ENCODE results near the gene SCG5. TPM values are rescaled to one million over a fixed set of nuclear protein-coding genes. Genes with fewer than 3 reads are reported as not detected.

The SCG5 gene
- total and polyA plus RNA-seq, 2 donors (not counting 1 experiment from before 2014, with no cell fraction given), result 27.8 to 39.8 TPM

GRCh38 chr15:32735989-32736700 is 94.6 kb downstream of the SCG5 start:
- Histone ChIP-seq H3K4me3 (replicated peaks in 1 of 4; ENCODE audit: control extremely low read depth in 1 of 4, insufficient read depth in 1 of 4, low read depth in 3 of 4, low read length in 4 of 4) (no peak overlapping the region), H3K9me3 (ENCODE audit: control insufficient read depth, insufficient read depth, low read depth, low read length) (no peaks in the 10 kb centered on the region), H3K36me3 (ENCODE audit: control insufficient read depth, insufficient read depth, low read length) (no peaks in the 10 kb centered on the region), H3K4me1 (ENCODE audit: control insufficient read depth, extremely low read depth, insufficient read depth, low read length) (no peaks in the 10 kb centered on the region), H3K4me2 (ENCODE audit: extremely low read depth, insufficient read depth, low read length) (no peak overlapping the region), H3K27ac (ENCODE audit: insufficient read depth, low read length) (no peak overlapping the region), H3K27me3 (ENCODE audit: control insufficient read depth, insufficient read depth, low read length) (no peaks in the 10 kb centered on the region), H3K79me2 (ENCODE audit: control insufficient read depth, insufficient read depth, low read length) (no peaks in the 10 kb centered on the region), H2AFZ (ENCODE audit: low read length) (no peak overlapping the region), H3K9ac (ENCODE audit: insufficient read depth, low read length) (no peak overlapping the region), H4K20me1 (ENCODE audit: control insufficient read depth, extremely low read depth, insufficient read depth, low read length) (no peaks in the 10 kb centered on the region)
- DNase-seq (ENCODE audit: low read depth in 2 of 2), result no peak
- TF ChIP-seq CTCF (conservative IDR thresholded peaks at IDR 0.05 in 1 of 2, IDR thresholded peaks at IDR 0.05 in 1 of 2; ENCODE audit: low read depth in 1 of 2, low read length in 2 of 2) (no peak), EZH2 (IDR thresholded peaks at IDR 0.05; ENCODE audit: low read length, missing control alignments) (no peak)

DNA sequence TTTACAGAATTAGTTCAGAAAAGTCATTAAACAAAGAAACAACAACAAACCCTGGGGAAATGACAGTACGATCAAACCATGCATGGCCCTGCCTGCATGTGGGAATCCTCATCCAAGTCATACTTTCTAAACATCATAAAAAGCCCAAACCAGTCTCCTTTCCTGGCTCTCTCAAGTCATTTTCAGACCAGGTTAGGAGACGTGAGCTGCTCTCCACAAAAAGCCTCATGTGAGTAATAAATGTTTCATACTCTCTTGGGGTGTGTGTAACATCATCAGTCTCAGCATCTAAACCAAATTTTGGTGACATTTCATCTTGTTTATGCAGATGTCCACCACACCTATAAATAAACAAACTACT is 95.2 kb downstream of the SCG5 start:
- no peak overlapping the region for H3K9ac ChIP-seq (ENCODE audit: insufficient read depth, low read length)
- no peak overlapping the region for H2AFZ ChIP-seq (ENCODE audit: low read length)
- TF ChIP-seq CTCF (conservative IDR thresholded peaks at IDR 0.05 in 1 of 2, IDR thresholded peaks at IDR 0.05 in 1 of 2; ENCODE audit: low read depth in 1 of 2, low read length in 2 of 2) (no peak), EZH2 (IDR thresholded peaks at IDR 0.05; ENCODE audit: low read length, missing control alignments) (no peak)
- H3K4me1 ChIP-seq (ENCODE audit: control insufficient read depth, extremely low read depth, insufficient read depth, low read length), result no peaks in the 10 kb centered on the region
- no peak overlapping the region for H3K27ac ChIP-seq (ENCODE audit: insufficient read depth, low read length)
- no peak overlapping the region for H3K4me2 ChIP-seq (ENCODE audit: extremely low read depth, insufficient read depth, low read length)
- no peaks in the 10 kb centered on the region for H3K36me3 ChIP-seq (ENCODE audit: control insufficient read depth, insufficient read depth, low read length)
- DNase-seq (ENCODE audit: low read depth in 2 of 2), result no peak
- no peaks in the 10 kb centered on the region for H3K9me3 ChIP-seq (ENCODE audit: control insufficient read depth, insufficient read depth, low read depth, low read length)
- no peaks in the 10 kb centered on the region for H4K20me1 ChIP-seq (ENCODE audit: control insufficient read depth, extremely low read depth, insufficient read depth, low read length)
- H3K4me3 ChIP-seq (replicated peaks in 1 of 4; ENCODE audit: control extremely low read depth in 1 of 4, insufficient read depth in 1 of 4, low read depth in 3 of 4, low read length in 4 of 4), result no peak overlapping the region
- H3K79me2 ChIP-seq (ENCODE audit: control insufficient read depth, insufficient read depth, low read length), result no peaks in the 10 kb centered on the region
- H3K27me3 ChIP-seq (ENCODE audit: control insufficient read depth, insufficient read depth, low read length), result no peaks in the 10 kb centered on the region

DNA sequence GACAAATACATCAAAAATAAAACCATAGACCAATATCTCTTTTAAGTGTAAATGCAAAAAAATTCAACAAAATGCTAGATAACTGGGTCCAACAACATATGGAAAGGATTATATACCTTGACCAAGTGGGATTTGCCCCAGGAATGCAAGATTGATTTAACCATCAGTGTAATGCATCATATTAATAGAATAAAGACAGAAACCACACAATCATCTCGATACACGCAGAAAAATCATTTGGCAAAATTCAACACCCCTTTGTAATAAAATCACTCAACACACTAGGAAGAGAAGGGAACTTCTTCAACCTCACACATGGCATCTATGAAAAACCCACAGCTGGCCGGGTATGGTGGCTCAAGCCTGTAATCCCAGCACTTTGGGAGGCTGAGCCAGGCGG is 95.8 kb downstream of the SCG5 start:
- no peaks in the 10 kb centered on the region for H4K20me1 ChIP-seq (ENCODE audit: control insufficient read depth, extremely low read depth, insufficient read depth, low read length)
- no peak overlapping the region for H2AFZ ChIP-seq (ENCODE audit: low read length)
- no peak for DNase-seq (ENCODE audit: low read depth in 2 of 2)
- H3K27ac ChIP-seq (ENCODE audit: insufficient read depth, low read length), result no peak overlapping the region
- no peak for TF ChIP-seq CTCF (conservative IDR thresholded peaks at IDR 0.05 in 1 of 2, IDR thresholded peaks at IDR 0.05 in 1 of 2; ENCODE audit: low read depth in 1 of 2, low read length in 2 of 2)
- TF ChIP-seq EZH2 (IDR thresholded peaks at IDR 0.05; ENCODE audit: low read length, missing control alignments), result no peak
- H3K27me3 ChIP-seq (ENCODE audit: control insufficient read depth, insufficient read depth, low read length), result no peaks in the 10 kb centered on the region
- no peaks in the 10 kb centered on the region for H3K9me3 ChIP-seq (ENCODE audit: control insufficient read depth, insufficient read depth, low read depth, low read length)
- H3K4me3 ChIP-seq (replicated peaks in 1 of 4; ENCODE audit: control extremely low read depth in 1 of 4, insufficient read depth in 1 of 4, low read depth in 3 of 4, low read length in 4 of 4), result no peak overlapping the region
- no peaks in the 10 kb centered on the region for H3K36me3 ChIP-seq (ENCODE audit: control insufficient read depth, insufficient read depth, low read length)
- no peak overlapping the region for H3K4me2 ChIP-seq (ENCODE audit: extremely low read depth, insufficient read depth, low read length)
- no peaks in the 10 kb centered on the region for H3K4me1 ChIP-seq (ENCODE audit: control insufficient read depth, extremely low read depth, insufficient read depth, low read length)
- H3K9ac ChIP-seq (ENCODE audit: insufficient read depth, low read length), result no peak overlapping the region
- no peaks in the 10 kb centered on the region for H3K79me2 ChIP-seq (ENCODE audit: control insufficient read depth, insufficient read depth, low read length)
